Measurements from ENCODE around the gene CUL9.
A peak's percentile ranks its signal among the peaks of the same experiment; 100 is the strongest.

CUL9 gene

GRCh38 chr6:43173591-43174262 lies 8.3 kb upstream of the CUL9 start:
- no peak for DNase-seq

GRCh38 chr6:43174263-43175112 lies 7.5 kb upstream of the CUL9 start:
- DNase-seq, result peak; percentile 70

- no peak for DNase-seq
These were observed 6.1 kb upstream of the CUL9 start for GRCh38 chr6:43175676-43176422.

GRCh38 chr6:43176423-43176786 lies 5.6 kb upstream of the CUL9 start:
- no peak for DNase-seq

DNA sequence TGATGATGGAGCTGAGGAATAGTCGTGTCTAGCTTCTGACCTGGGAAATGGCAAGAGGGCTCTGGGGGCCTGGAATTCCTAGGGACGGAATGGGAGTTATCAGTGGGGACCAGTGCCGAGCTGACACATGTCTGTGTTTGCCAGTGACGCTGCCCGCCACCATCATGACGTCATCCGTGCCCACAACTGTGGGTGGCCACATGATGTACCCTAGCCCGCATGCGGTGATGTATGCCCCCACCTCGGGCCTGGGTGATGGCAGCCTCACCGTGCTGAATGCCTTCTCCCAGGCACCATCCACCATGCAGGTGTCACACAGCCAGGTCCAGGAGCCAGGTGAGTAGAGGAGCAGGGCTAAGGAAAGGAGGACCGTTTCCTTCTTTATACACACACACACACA lies 3.8 kb upstream of the CUL9 start:
- DNase-seq, result no peak

DNA sequence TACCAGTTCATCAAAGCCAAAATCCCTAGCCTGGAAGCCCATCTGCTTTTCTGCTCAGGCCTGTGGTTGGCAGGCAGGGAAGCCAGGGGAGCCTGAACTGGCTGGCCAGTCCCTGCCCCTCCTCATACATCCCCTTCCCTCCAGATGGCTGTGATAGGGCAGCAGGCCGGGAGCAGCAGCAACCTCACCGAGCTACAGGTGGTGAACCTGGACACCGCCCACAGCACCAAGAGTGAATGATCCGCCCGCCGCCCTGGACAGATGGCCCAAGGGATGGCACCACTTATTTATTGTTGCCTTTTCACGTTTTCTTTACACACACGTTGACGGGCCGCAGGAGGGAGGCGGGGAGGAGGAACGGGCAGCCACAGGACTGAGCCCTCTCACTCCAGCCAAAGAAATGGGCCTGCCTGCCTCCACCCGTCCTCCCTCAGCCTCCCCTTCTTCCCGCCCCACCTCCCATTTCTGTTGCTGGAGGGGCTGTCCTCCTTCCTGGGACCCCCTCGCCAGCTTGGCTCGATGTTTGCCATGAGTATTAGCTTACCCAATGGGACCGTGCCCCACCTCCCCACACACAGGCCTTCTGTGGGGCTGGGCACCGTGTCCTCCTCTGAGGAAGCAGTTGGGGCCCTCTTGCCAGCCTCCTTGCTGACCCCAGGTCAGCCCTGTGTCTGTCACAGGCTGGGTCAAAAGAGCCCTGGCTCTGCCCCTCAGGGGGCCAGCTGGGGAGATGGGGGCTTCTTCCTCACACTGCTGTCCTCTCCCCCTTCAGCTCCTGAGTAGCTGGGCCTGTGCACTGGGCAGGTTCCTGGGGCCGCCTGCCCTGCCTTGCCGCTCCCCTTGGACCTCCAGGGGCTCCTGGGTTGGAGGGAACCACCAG lies 2.8 kb upstream of the CUL9 start:
- DNase-seq, result no peak

- no peak for DNase-seq
These were observed 1.9 kb upstream of the CUL9 start for GRCh38 chr6:43180058-43180457.

GRCh38 chr6:43180985-43181384 lies 1.0 kb upstream of the CUL9 start:
- DNase-seq, result no peak

DNA sequence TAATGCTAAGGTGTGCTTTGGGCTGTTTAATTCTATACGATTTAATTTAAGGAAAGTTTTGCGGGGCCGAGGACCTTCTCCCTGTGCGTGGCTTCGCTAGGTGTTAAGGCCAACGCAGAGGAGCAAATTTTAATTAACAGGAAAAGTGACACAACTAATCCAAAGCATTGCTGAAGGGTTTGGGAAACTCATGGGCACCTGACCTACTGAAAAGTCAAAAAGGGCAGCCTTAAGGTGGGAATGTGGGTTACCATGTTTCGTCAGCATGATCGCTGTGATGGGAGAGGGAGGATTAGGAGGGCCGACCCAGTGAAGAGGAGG lies 415 bp upstream of the CUL9 start:
- DNase-seq, result no peak

GRCh38 chr6:43183441-43183840 lies 1.4 kb downstream of the CUL9 start:
- DNase-seq, result no peak

DNA sequence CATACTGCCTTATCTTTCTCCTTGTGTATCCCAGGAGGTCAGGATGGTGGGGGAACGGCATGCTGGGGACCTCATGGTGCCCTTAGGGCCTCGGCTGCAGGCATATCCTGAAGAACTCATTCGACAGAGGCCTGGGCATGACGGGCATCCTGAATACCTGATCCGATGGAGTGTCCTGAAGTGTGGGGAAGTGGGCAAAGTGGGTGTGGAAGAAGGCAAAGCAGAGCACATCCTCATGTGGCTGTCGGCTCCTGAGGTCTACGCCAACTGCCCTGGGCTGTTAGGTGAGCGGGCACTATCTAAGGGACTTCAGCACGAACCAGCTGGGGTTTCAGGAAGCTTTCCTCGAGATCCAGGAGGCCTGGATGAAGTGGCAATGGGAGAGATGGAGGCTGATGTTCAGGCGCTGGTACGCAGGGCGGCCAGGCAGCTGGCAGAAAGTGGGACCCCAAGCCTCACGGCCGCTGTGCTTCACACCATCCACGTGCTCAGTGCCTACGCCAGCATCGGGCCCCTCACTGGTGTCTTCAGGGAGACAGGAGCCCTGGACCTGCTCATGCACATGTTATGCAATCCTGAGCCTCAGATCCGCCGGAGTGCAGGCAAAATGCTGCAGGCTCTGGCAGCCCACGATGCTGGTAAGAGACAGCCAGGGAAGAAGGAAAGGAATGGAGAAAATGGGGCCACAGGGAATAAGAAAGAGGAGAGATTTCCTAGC lies 2.4 kb downstream of the CUL9 start:
- no peak for DNase-seq

GRCh38 chr6:43185391-43185985 lies 3.5 kb downstream of the CUL9 start:
- no peak for DNase-seq

DNA sequence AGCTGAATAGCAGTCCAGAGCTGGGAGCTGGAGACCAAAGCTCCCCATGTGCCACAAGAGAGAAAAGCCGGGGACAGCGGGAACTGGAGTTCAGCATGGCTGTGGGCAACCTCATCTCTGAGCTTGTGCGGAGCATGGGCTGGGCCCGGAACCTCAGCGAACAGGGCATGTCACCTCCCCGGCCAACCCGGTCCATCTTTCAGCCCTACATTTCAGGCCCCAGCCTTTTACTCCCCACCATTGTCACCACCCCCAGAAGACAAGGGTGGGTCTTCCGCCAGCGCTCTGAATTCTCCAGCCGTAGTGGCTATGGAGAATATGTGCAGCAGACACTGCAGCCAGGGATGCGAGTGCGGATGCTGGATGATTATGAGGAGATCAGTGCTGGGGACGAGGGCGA lies 4.0 kb downstream of the CUL9 start:
- DNase-seq, result no peak

GRCh38 chr6:43186706-43187105 lies 4.7 kb downstream of the CUL9 start:
- DNase-seq, result no peak

DNA sequence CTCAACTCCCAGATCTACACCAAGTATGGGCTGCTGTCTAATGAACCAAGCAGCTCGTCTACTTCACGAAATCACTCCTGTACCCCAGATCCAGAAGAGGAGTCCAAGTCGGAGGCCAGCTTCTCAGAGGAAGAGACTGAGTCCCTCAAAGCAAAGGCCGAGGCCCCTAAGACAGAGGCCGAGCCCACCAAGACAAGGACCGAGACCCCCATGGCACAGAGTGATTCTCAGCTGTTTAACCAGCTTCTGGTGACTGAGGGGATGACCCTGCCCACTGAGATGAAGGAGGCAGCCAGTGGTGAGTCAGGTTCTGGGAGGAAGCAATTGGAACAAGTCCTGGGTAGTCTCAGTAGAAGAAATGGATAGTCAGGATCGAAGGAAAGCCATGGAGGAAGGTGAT lies 5.8 kb downstream of the CUL9 start:
- DNase-seq, result no peak

DNA sequence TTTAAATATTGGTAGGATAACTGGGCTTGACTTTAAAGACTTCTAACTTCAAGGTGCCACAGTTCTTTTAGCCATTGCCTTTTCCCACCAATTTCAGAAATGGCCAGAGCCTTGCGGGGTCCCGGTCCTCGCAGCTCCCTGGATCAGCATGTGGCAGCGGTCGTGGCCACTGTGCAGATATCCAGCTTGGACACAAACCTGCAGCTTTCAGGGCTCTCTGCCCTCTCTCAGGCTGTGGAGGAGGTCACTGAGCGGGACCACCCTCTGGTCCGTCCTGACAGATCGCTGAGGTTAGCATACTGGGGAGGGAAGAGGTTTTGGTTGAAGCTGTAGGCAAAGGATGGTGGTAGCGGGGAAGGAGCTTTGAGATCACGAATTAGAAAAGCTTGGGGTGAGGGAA lies 6.4 kb downstream of the CUL9 start:
- no peak for DNase-seq

DNA sequence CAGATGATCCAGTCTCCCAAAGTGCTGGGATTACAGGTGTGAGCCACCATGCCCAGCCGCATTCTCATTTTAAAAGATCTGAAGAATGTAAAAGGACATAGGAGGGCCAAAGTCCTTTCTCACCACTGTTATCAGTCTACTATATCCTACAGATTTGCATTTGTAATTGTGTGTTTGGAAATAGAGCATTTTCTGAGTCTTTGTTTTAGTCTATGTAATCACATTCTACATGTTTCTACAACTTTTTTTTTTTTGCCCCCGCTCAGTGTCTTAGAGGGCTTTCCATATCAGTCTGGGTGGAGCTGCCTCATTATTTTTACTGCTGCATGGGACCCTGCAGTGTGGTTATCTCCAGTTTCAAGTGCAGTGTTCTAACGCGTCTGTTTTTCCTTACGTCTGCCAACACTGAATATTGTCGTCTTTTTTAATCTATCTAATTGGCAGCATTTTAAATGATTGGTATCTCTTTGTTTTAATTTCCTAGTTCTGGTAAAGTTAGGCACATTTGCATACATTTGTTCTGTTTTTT lies 7.8 kb downstream of the CUL9 start:
- no peak for DNase-seq

GRCh38 chr6:43192911-43193310 lies 10.9 kb downstream of the CUL9 start:
- DNase-seq, result no peak

DNA sequence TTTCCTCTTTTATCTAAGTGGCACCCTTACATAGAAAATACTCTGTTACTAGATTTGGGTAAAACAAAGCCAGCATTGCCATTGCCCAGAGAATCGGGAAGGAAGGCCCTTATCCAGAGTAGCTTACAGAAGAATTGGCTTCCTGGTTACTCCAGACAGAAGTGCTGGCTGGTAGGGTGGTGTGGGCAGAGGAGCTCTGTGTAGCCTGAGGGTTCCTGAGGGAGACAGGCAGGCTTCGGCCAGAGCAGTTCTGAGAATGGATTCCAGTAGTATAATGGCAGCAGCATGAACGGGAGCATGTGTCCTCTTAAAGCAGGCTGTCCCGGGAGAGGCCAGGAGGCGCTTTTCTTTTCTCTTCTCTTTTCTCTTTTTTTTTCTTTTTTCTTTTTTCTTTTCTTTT lies 11.9 kb downstream of the CUL9 start:
- no peak for DNase-seq

DNA sequence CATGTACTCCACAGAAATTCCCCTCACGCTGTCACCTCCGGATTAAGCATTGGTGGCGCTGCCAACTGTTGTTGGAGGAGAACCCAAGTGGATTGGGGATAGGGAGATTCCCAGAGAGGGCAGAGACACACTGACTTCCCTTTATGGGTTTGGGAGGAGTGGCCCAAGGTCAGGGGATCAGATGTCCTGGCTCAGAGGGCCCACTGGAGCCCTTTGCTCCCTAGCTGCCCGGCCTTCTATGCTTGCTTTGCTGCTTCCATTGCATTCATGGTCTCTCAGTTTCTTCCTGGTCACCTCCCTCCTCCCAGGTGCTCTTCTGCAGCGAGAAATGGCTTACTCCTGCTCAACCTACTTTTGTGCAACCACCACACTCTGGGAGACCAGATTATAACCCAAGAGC lies 14.3 kb downstream of the CUL9 start:
- DNase-seq, result no peak

- no peak for DNase-seq
These were observed 17.9 kb downstream of the CUL9 start for GRCh38 chr6:43199912-43200311.

DNA sequence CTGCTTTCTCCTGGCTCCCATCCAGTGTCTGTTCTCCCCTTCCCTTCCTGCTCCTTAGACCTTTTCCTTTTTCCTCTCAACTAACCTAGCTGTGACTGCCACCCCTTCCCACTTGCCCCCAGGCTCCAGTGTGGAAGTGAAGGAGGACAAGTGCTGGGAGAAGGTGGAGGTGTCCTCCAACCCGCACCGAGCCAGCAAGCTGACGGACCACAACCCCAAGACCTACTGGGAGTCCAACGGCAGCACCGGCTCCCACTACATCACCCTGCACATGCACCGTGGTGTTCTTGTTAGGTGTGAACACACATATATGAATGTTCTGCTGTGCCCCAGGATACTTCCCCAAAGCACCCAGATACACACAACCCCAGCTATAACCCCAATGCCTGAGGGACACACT lies 18.5 kb downstream of the CUL9 start:
- no peak for DNase-seq

Data from NCI-H1417 treated with DMSO at 0.1 percent for 48 hours (cell line).